DND-41 (cell line): ENCODE data around the gene SIL1.
A peak's percentile ranks its signal among the peaks of the same experiment; 100 is the strongest.

Experiments
- ATAC-seq: fragments of 200-7000 bp; cut with Tn5 transposase; 3 replicates; pipeline ENCODE4 v1.9.1; 2021; ENCODE audit warnings: low read depth; ENCODE audit not compliant: insufficient read depth
- DNase-seq: peaks from one replicate; pipeline ENCODE4 v3.0.0-alpha.2; 2020
- H2AFZ ChIP-seq: 2 replicates; pipeline ENCODE4 v1.6.0; 2012; ENCODE audit warnings: low read depth, low read length
- H3K27ac ChIP-seq: 2 replicates; pipeline ENCODE4 v1.5.1; 2012; ENCODE audit warnings: low read length, inconsistent platforms
- H3K27me3 ChIP-seq: fragments of 200-600 bp; sonication (generic); 2 replicates; pipeline ENCODE4 v1.6.0; 2012; ENCODE audit warnings: low read length, mild to moderate bottlenecking, inconsistent platforms; ENCODE audit not compliant: insufficient read depth, poor library complexity
- H3K36me3 ChIP-seq: 2 replicates; pipeline ENCODE4 v1.5.1; 2012; ENCODE audit warnings: low read length, inconsistent platforms; ENCODE audit not compliant: insufficient read depth
- H3K4me1 ChIP-seq: 2 replicates; pipeline ENCODE4 v1.5.1; 2012; ENCODE audit warnings: mild to moderate bottlenecking, low read length; ENCODE audit not compliant: insufficient read depth
- H3K4me2 ChIP-seq: 2 replicates; pipeline ENCODE4 v1.6.0; 2012; ENCODE audit warnings: mild to moderate bottlenecking, moderate library complexity, low read length, inconsistent platforms; ENCODE audit not compliant: insufficient read depth
- H3K4me3 ChIP-seq, 2 experiments: fragments of 200-600 bp in 1 of 2; shearing (Covaris generic) in 1 of 2; 2 replicates each; pipeline ENCODE4 v1.5.1; 2012 to 2016; ENCODE audit warnings: inconsistent platforms in 2 of 2, low read length in 2 of 2, mild to moderate bottlenecking in 2 of 2, low read depth in 1 of 2, moderate library complexity in 1 of 2
- H3K79me2 ChIP-seq: 2 replicates; pipeline ENCODE4 v1.6.0; 2012; ENCODE audit warnings: low read length, inconsistent platforms; ENCODE audit not compliant: insufficient read depth
- H3K9ac ChIP-seq: 2 replicates; pipeline ENCODE4 v1.6.0; 2012; ENCODE audit warnings: low read depth, mild to moderate bottlenecking, inconsistent platforms, low read length, moderate library complexity
- H3K9me3 ChIP-seq: 2 replicates; pipeline ENCODE4 v1.5.1; 2012; ENCODE audit warnings: low read length, moderate library complexity, mild to moderate bottlenecking, inconsistent platforms; ENCODE audit not compliant: insufficient read depth, severe bottlenecking
- H4K20me1 ChIP-seq: 2 replicates; pipeline ENCODE4 v1.6.0; 2012; ENCODE audit warnings: low read length; ENCODE audit not compliant: insufficient read depth
- CTCF ChIP-seq: IDR thresholded peaks from 2 replicates; pipeline ENCODE4 v1.5.1; 2012; ENCODE audit warnings: borderline replicate concordance, low read length, moderate library complexity, mild to moderate bottlenecking; ENCODE audit not compliant: poor library complexity, severe bottlenecking; ENCODE audit errors: extremely low read depth
- EZH2 ChIP-seq: IDR thresholded peaks from 3 replicates; pipeline ENCODE4 v1.6.1; 2012; ENCODE audit warnings: borderline replicate concordance, low read depth, mild to moderate bottlenecking, moderate library complexity, low read length, inconsistent platforms; ENCODE audit not compliant: severe bottlenecking

SIL1 gene

GRCh38 chr5:139158791-139159190, 39.4 kb downstream of the SIL1 start:
- no peak overlapping the region for H3K9ac ChIP-seq
- peaks cover 10% of the 10 kb centered on the region for H3K4me1 ChIP-seq
- H3K27me3 ChIP-seq, result no peaks in the 10 kb centered on the region
- no peak for ATAC-seq
- H3K36me3 ChIP-seq, result no peaks in the 10 kb centered on the region
- H2AFZ ChIP-seq, result no peak overlapping the region
- no peak for TF ChIP-seq EZH2
- H3K27ac ChIP-seq, result no peak overlapping the region
- no peak for DNase-seq
- H3K4me3 ChIP-seq, result no peak overlapping the region
- 0 out of 2 replicates have a peak, but pooled peaks cover 3% of the 10 kb centered on the region for H3K79me2 ChIP-seq
- H3K4me2 ChIP-seq, result no peak overlapping the region
- H4K20me1 ChIP-seq, result no peaks in the 10 kb centered on the region
- H3K9me3 ChIP-seq, result no peaks in the 10 kb centered on the region

DNA sequence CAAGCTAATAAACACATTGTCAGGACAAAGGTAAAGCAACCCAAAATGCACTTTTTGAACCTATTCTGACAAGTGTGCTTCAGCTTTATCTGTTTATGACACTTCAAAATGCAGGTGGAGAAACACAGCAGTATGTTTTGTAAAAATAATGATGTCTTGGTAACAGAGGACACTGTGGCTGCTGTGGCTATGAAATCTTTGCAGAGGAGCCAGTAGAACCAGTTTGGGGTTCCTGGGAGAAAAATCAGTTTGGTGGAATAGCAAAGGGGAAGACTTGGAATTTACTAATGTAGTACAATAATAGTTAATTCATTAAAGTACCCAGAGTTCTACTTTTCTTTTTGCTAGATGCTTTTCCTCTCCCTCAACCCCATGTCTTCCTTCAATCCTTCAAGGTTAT, 40.6 kb downstream of the SIL1 start:
- Histone ChIP-seq H3K4me2 (no peak overlapping the region), H3K4me3 (no peak overlapping the region), H3K4me1 (peaks cover 10% of the 10 kb centered on the region)

DNA sequence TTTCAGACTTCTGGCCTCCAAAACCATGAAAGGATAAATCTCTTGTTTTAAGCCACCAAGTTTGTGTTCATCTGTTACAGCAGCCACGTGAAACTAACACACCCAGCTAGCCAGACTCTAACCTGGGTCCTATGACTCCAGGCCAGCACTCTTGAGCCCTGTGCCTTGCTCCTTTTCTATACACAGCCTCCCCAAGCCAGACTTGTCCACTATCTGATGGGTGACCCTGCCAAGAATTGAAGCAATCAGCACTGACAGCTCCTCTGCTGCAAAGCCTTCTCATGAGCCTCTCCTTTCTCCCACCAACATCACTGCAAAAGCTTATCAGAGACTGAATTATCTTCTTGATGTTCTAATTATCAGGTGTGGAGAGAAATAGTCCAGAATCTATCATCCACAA, 41.4 kb downstream of the SIL1 start:
- Histone ChIP-seq H3K9me3 (no peaks in the 10 kb centered on the region), H3K36me3 (no peaks in the 10 kb centered on the region), H4K20me1 (no peaks in the 10 kb centered on the region), H3K79me2 (0 out of 2 replicates have a peak, but pooled peaks cover 3% of the 10 kb centered on the region), H3K27me3 (no peaks in the 10 kb centered on the region), H3K4me2 (no peak overlapping the region), H3K4me1 (peaks cover 10% of the 10 kb centered on the region), H3K4me3 (no peak overlapping the region), H3K27ac (0 out of 2 replicates have a peak overlapping the region, but pooled peaks have one; percentile 24), H2AFZ (no peak overlapping the region), H3K9ac (no peak overlapping the region)
- ATAC-seq (no peak), DNase-seq (no peak)
- TF ChIP-seq EZH2 (no peak), CTCF (no peak)

More for the DNA sequence above, 40.6 kb downstream of the SIL1 start:
- H3K36me3 ChIP-seq, result no peaks in the 10 kb centered on the region
- no peak overlapping the region for H3K9ac ChIP-seq
- no peaks in the 10 kb centered on the region for H4K20me1 ChIP-seq
- no peak overlapping the region for H2AFZ ChIP-seq
- no peak for ATAC-seq
- H3K9me3 ChIP-seq, result no peaks in the 10 kb centered on the region
- no peak for TF ChIP-seq CTCF
- TF ChIP-seq EZH2, result no peak
- 0 out of 2 replicates have a peak, but pooled peaks cover 3% of the 10 kb centered on the region for H3K79me2 ChIP-seq
- no peak overlapping the region for H3K27ac ChIP-seq
- no peaks in the 10 kb centered on the region for H3K27me3 ChIP-seq
- no peak for DNase-seq

DNA sequence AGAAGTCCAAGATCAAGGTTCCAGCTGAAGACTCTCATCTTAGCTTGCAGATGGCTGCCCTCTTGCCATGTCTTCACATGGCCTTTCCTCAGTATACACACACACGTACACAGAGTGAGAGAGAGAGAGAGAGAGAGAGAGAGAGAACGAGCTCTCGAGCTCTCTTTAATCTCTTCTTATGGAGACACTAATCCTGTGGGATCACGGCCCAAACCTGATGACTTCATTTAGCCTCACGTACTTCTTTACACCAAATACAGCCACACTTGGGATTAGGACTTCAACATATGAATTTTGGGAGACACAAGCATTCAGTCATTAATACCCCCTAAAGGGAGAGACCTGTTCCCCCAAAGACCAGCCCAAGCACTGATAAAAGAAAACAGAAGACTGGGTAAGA, 42.8 kb downstream of the SIL1 start:
- no peak overlapping the region for H3K27ac ChIP-seq
- TF ChIP-seq CTCF, result no peak
- TF ChIP-seq EZH2, result no peak
- peak; percentile 37; the same call in 1 of the 3 replicates for ATAC-seq

More for the DNA sequence above, 42.8 kb downstream of the SIL1 start:
- no peak for DNase-seq
- Histone ChIP-seq H3K27me3 (no peaks in the 10 kb centered on the region), H3K36me3 (no peaks in the 10 kb centered on the region), H3K9ac (no peak overlapping the region), H3K4me2 (no peak overlapping the region), H2AFZ (no peak overlapping the region), H3K9me3 (no peaks in the 10 kb centered on the region), H3K4me3 (no peak overlapping the region), H3K79me2 (0 out of 2 replicates have a peak, but pooled peaks cover 3% of the 10 kb centered on the region), H4K20me1 (no peaks in the 10 kb centered on the region), H3K4me1 (peaks cover 10% of the 10 kb centered on the region)
